ENCODE results near the gene ZMIZ1.
"Not testable (repeated sequence)": the region's sequence is repeated elsewhere in the genome, so short reads cannot be mapped to it uniquely, and the experiment has no call there.

ZMIZ1 gene

DNA sequence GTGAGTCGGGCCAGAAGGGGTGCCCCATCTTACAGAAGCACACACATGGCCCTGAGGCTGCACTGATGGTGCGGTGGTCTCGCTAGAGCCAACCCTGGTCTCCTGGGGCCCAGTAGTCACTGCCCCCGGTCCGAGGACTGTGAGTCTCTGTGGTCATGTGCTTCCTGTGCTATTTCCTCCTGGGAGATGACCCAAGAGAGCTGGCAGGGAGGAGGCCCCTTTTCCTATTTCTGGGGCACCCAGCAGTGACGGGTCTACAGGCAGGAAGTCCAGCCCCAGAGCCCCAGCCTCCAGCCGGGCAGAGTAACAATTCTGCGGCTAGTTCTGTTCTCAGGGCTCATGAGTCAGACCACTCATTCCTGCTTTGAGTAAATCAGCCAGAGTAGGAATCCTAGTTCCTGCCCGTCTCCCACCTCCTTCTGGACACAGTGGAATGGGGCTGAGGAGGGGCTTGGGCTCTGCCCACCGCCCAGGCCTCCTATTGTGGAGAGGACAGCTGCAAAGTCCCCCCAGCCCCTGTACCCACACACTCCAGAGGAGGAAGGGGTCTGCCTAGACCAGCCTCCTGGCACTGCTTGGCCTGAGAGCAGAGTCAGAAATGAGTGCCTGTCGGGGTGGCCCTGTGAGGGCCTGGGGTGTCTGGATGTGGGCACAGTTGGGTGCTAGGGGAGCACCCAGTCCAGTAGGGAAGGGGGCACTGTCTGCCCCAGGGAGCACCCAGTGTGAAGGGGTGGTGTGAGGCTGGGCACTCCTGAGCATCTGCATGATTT is 198.0 kb downstream of the ZMIZ1 start:
- DNase-seq (ENCODE audit: low read depth in 3 of 3), result no peak

DNA sequence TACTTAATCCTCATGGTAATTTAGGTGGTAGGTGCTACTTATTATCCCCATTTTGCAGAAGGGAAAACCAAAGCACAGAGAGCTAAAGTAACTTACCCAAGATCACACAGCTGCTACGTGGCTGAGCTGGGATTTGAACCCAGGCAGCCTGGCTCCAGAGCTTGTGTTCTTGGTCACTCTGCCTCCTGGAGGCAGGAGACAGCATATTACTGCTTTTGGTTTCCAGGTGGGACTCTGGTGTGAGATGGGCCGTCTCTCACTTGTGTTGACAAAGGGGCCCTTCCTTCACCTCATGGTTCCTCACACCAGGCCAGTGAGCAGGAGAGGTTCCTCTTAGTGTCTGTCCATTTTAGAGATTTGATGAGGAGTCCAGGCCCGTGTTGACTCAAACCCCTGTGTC is 198.7 kb downstream of the ZMIZ1 start:
- no peak for DNase-seq (ENCODE audit: low read depth in 3 of 3)

GRCh38 chr10:79268161-79268601 is 199.4 kb downstream of the ZMIZ1 start:
- DNase-seq (ENCODE audit: low read depth in 3 of 3), result no peak

DNA sequence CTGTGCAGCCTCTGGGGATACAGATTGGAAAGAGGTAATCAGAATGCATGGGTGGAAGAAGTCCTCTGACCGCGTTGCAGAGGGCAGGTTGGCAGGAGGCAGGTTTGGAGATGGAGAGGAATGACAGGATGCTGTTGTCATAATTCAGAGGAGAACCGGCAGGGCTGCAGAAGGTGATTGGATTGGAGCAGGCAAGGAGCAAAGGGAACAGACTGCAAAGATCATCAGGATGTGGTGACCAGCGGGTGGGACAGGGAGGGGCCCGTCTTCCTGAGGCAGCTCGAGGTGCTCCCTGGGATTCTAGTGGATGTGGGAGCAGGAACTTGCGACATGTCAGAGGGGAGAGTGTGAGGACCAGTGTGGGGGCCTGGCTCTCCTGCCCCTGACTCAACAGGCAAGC is 200.0 kb downstream of the ZMIZ1 start:
- DNase-seq (ENCODE audit: low read depth in 3 of 3), result no peak

GRCh38 chr10:79269443-79269842 is 200.7 kb downstream of the ZMIZ1 start:
- no peak for DNase-seq (ENCODE audit: low read depth in 3 of 3)

- DNase-seq (ENCODE audit: low read depth in 3 of 3), result no peak
These were observed 201.2 kb downstream of the ZMIZ1 start for GRCh38 chr10:79269969-79270368.

GRCh38 chr10:79270466-79271246 is 201.9 kb downstream of the ZMIZ1 start:
- DNase-seq (ENCODE audit: low read depth in 3 of 3), result no peak

GRCh38 chr10:79272353-79272752 is 203.6 kb downstream of the ZMIZ1 start:
- DNase-seq (ENCODE audit: low read depth in 3 of 3), result no peak

GRCh38 chr10:79273604-79274003 is 204.8 kb downstream of the ZMIZ1 start:
- no peak for DNase-seq (ENCODE audit: low read depth in 3 of 3)

DNA sequence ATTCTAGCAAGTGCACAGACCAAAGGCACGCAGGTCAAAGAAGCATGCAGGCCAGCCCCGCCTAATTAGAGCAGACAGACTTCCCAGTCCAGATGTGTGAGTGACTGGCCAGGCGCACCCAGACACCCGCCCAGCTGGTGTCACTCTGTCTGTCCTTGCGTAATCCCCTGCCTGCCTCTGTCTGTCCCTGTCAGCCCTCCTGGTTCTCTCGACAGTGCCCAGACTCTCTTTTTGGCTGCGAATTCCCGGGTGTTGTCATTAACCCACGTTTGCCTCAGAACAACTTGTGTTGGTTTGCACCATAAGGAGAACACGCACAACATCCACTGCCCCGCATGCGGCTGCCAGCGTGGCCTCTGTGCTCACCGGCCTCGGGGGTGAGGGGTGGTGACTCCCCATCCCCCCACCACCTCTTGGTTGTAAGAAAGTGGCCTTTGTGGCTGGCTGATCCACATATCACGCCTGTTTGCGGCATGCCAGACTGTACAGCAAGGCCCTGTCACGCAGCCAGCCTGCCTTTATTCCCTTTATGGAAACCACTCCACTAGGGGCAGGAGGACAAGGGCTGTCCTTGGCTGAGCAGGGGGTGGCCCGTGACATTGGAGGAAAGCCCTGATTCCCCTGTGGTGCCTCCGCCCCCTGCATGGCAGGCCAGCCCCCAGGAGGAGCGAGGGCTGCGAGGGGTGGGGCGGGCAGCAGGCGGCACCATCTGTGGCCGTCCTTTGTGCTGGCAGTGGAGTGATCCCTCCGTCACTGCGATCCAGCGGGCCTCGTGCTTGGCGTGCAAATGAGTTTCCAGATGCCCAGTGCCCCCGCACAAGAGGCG is 205.7 kb downstream of the ZMIZ1 start:
- DNase-seq (ENCODE audit: low read depth in 3 of 3), result no peak

GRCh38 chr10:79275105-79275430 is 206.3 kb downstream of the ZMIZ1 start:
- no peak for DNase-seq (ENCODE audit: low read depth in 3 of 3)

- no peak for DNase-seq (ENCODE audit: low read depth in 3 of 3)
These were observed 206.7 kb downstream of the ZMIZ1 start for GRCh38 chr10:79275431-79275851.

DNA sequence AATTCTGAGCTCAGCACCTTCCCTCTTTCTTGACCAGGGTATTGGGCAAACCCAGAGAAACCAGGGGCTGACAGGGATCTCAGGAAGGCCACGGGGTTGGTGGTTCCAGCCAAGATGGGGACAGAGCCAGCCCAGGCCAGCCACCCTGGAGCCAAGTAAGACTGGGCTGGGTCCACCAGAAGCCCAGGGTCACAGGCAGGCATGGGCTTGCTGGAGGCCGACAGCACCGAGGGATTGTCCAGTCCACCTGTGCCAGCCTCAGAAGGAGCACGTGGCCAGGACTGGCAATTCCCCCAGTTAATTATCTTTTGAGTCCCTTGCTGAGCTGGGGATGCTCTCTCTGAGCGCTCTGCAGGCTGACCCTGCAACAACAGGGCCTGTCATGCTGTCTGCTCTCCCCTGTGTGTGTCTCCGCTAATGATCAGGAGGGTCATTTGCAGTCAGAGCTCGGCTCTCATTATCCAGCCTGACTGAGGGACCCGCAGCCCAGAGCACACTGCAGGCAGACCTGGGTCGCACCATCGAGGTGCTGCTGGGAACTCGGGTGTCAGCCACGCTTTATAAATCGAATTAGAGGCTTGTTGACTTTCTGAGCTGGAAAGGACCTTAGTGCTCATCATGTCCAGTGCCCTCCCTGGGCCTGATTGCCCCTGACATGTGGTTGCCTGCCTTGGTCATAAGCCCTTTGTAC is 209.0 kb downstream of the ZMIZ1 start:
- no peak for DNase-seq (ENCODE audit: low read depth in 3 of 3)

GRCh38 chr10:79279047-79279446 is 210.3 kb downstream of the ZMIZ1 start:
- DNase-seq (ENCODE audit: low read depth in 3 of 3), result not testable (repeated sequence)

GRCh38 chr10:79280956-79281355 is 212.2 kb downstream of the ZMIZ1 start:
- DNase-seq (ENCODE audit: low read depth in 3 of 3), result no peak

GRCh38 chr10:79282388-79282787 is 213.6 kb downstream of the ZMIZ1 start:
- DNase-seq (ENCODE audit: low read depth in 3 of 3), result no peak

GRCh38 chr10:79283616-79284015 is 214.8 kb downstream of the ZMIZ1 start:
- no peak for DNase-seq (ENCODE audit: low read depth in 3 of 3)

DNA sequence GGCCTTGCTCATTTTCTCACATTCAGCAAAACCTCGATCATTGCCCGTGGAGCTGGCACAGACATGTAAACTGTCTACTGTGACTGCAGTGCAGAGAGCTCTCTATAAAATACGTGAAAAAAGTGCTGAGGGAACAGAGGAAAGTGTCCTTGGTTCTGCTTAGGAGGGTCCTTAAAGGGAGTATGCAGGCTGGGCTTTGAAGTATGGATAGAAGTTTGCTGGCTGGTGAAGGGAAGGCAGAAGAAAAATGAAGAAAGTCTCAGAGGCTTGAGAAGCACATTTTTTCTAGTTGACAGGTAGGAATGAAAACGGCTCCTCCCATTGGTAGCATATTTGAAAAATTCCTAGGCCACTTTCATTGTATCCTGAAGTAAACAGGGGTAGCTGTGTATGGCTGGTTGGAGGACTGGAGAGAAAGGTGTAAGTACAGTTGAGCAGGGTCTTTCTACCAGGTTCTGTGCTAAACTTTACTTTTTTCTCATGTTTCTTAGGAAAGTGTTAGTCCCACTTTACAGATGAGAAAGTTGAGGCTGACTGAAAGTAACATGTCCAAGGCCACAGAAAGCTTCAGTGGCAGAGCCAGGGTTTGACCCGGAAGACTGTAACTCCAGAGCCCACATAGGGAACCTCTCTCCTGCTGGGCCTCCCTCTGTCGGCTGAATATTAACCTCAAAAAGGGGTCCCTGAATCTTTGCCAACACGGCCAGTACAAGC is 215.5 kb downstream of the ZMIZ1 start:
- no peak for DNase-seq (ENCODE audit: low read depth in 3 of 3)

DNA sequence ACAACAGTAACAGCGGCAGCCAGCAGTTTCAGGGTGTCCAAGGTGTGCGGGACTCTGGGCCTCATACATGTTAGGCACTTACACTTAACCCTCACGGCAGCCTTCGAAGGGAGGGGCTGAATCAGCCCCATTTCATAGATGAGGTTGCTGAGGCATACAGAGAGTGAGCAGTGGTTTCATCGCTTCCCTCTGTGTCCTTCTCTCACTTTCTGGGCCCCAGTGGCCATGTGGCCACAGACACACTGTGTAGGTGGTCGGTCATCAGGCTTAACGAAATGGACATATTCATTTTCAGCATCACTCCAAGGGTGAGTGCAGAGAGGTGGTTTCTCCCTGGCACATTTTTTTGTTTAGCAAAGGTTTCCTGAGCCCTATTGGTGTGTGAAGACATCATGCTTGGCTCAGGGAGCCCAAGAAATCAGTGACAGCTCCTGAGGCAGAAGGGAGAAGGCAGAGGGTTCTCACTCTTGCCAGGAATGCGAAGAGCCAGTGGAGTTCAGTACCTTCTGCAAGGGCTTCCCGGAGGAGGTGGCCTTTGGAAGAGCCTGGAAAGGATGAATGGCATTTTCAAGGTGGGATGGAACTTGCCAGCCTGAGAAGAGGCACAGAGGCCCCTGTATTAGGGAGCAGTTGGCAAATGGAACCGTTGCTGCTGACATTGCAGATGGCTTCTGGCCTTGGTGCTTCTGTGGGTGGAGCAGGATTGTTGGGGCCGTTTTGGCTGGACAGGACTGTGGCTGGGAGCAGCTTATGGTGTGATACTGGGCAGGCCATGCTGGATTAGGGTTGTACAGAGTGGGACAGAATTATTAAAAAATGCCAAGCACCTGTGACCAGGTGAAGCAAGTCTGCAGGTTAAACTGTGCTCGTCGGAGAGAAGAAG is 216.8 kb downstream of the ZMIZ1 start:
- peak in 2 of 3 donors; percentile 37 to 49 for DNase-seq (ENCODE audit: low read depth in 3 of 3)

- peak; percentile 31 to 72 (median 67) for DNase-seq (ENCODE audit: low read depth in 3 of 3)
These were observed 217.7 kb downstream of the ZMIZ1 start for GRCh38 chr10:79286318-79286951.

Measured in stimulated activated CD4-positive, alpha-beta T cell treated with anti-CD3 and anti-CD28 coated beads, TNF-alpha, amount 100 ng/mL, for 48 hours (primary cell).